Astrocyte of the cerebellum (primary cell): ENCODE results near the gene RBM15B.
A peak's percentile ranks its signal among the peaks of the same experiment; 100 is the strongest.
"Not testable (repeated sequence)": the region's sequence is repeated elsewhere in the genome, so short reads cannot be mapped to it uniquely, and the experiment has no call there.

Experiments
- DNase-seq: peaks from one replicate; pipeline ENCODE4 v3.0.0-alpha.2; 2011; ENCODE audit warnings: low read depth
- H3K4me3 ChIP-seq: 2 replicates; pipeline ENCODE4 v1.5.1; 2011; ENCODE audit warnings: mild to moderate bottlenecking, low read depth, low read length, moderate library complexity
- CTCF ChIP-seq: IDR thresholded peaks from 2 replicates; pipeline ENCODE4 v1.5.1; 2012; ENCODE audit warnings: low read length, low read depth, moderate library complexity, mild to moderate bottlenecking; ENCODE audit errors: missing control alignments
- in situ Hi-C: cut with HindIII; loops from 2 replicates; pipeline ENCODE4 v1.10.0; 2017; ENCODE audit warnings: low sequenced_read_pairs

Gene RBM15B

GRCh38 chr3:51386159-51386851, 4.8 kb upstream of the RBM15B start:
- in situ Hi-C loops: no loop called here
- no peak for DNase-seq
- no peak for TF ChIP-seq CTCF
- H3K4me3 ChIP-seq: peak overlapping the region; percentile 97

- TF ChIP-seq CTCF: no peak
- in situ Hi-C loops: no loop called here
- no peak for DNase-seq
- H3K4me3 ChIP-seq: peak overlapping the region; percentile 97
Observed at GRCh38 chr3:51386852-51387229, 4.2 kb upstream of the RBM15B start.

- H3K4me3 ChIP-seq, DNase-seq, in situ Hi-C loops: not testable (repeated sequence)
Observed at GRCh38 chr3:51387281-51387680, 3.8 kb upstream of the RBM15B start.

GRCh38 chr3:51388286-51389029, 2.6 kb upstream of the RBM15B start:
- no peak for DNase-seq
- peak; percentile 29 for TF ChIP-seq CTCF
- in situ Hi-C loops: no loop called here
- H3K4me3 ChIP-seq: no peak overlapping the region

GRCh38 chr3:51389423-51390183, 1.5 kb upstream of the RBM15B start:
- no peak overlapping the region for H3K4me3 ChIP-seq
- in situ Hi-C loops: no loop called here
- DNase-seq: peak; percentile 11
- TF ChIP-seq CTCF: peak; percentile 82

- in situ Hi-C loops: no loop called here
- TF ChIP-seq CTCF: no peak
- peak overlapping the region; percentile 37 for H3K4me3 ChIP-seq
- DNase-seq: no peak
Observed at GRCh38 chr3:51390246-51391074, 625 bp upstream of the RBM15B start.
